ENCODE measurements around the gene SGK2. TPM values are rescaled to one million over a fixed set of nuclear protein-coding genes. Genes with fewer than 3 reads are reported as not detected.

Gene SGK2
- total RNA-seq, 1 donor from 2014 or later: 0.56 TPM

DNA sequence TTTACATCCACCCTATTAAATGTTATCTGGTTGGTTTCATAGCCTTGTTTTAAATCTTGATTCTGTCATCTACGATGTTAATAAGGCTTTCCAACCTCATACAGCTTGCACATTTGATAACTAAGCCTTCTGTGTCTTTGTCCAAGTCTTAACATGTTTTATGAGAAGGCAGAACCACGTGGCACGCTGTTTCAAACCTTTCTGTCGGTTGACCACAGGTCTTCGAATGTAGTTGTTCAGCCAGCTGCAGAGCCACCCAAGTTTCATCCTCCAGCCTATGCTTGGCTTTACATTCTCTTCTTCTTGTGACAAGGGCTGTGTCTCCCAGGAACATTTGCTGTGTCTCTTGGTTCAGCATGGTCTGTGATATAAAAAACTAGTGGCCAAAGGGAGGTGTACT, 15.7 kb upstream of the SGK2 start:
- Mint-ChIP-seq H3K27ac (ENCODE audit: unreplicated experiment) (no peak overlapping the region), H3K9me3 (ENCODE audit: unreplicated experiment) (peaks cover 4% of the 10 kb centered on the region), H3K4me3 (ENCODE audit: unreplicated experiment) (no peak overlapping the region), H3K27me3 (ENCODE audit: unreplicated experiment) (no peaks in the 10 kb centered on the region), H3K36me3 (ENCODE audit: unreplicated experiment) (peaks cover 5% of the 10 kb centered on the region), H3K4me1 (ENCODE audit: low read depth, unreplicated experiment) (no peaks in the 10 kb centered on the region)
- DNase-seq: no peak
- TF ChIP-seq, protein P1, sequence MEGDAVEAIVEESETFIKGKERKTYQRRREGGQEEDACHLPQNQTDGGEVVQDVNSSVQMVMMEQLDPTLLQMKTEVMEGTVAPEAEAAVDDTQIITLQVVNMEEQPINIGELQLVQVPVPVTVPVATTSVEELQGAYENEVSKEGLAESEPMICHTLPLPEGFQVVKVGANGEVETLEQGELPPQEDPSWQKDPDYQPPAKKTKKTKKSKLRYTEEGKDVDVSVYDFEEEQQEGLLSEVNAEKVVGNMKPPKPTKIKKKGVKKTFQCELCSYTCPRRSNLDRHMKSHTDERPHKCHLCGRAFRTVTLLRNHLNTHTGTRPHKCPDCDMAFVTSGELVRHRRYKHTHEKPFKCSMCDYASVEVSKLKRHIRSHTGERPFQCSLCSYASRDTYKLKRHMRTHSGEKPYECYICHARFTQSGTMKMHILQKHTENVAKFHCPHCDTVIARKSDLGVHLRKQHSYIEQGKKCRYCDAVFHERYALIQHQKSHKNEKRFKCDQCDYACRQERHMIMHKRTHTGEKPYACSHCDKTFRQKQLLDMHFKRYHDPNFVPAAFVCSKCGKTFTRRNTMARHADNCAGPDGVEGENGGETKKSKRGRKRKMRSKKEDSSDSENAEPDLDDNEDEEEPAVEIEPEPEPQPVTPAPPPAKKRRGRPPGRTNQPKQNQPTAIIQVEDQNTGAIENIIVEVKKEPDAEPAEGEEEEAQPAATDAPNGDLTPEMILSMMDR (IDR thresholded peaks at IDR 0.05; ENCODE audit: partially characterized antibody, unreplicated experiment): no peak

DNA sequence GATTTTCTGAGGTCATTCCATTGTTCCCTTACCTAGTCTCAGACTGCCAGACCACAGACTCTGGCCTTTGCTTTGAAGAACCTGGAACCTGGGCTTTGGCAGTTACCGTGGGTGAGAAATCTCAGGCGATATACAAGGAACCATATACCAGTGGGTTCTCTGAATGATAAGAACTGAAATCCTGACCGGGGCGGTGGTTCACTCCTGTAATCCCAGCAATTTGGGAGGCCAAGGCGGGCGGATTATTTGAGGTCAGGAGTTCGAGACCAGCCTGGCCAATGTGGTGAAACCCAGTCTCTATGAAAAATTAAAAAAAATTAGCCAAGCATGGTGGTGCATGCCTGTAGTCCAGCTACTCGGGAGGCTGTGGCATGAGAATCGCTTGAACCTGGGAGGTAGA, 14.3 kb upstream of the SGK2 start:
- no peak for DNase-seq
- Mint-ChIP-seq H3K4me3 (ENCODE audit: unreplicated experiment) (no peak overlapping the region), H3K4me1 (ENCODE audit: low read depth, unreplicated experiment) (no peaks in the 10 kb centered on the region), H3K9me3 (ENCODE audit: unreplicated experiment) (peaks cover 4% of the 10 kb centered on the region), H3K36me3 (ENCODE audit: unreplicated experiment) (peaks cover 5% of the 10 kb centered on the region), H3K27me3 (ENCODE audit: unreplicated experiment) (peaks cover 2% of the 10 kb centered on the region), H3K27ac (ENCODE audit: unreplicated experiment) (no peak overlapping the region)
- TF ChIP-seq, protein P1 (IDR thresholded peaks at IDR 0.05; ENCODE audit: partially characterized antibody, unreplicated experiment): no peak

DNA sequence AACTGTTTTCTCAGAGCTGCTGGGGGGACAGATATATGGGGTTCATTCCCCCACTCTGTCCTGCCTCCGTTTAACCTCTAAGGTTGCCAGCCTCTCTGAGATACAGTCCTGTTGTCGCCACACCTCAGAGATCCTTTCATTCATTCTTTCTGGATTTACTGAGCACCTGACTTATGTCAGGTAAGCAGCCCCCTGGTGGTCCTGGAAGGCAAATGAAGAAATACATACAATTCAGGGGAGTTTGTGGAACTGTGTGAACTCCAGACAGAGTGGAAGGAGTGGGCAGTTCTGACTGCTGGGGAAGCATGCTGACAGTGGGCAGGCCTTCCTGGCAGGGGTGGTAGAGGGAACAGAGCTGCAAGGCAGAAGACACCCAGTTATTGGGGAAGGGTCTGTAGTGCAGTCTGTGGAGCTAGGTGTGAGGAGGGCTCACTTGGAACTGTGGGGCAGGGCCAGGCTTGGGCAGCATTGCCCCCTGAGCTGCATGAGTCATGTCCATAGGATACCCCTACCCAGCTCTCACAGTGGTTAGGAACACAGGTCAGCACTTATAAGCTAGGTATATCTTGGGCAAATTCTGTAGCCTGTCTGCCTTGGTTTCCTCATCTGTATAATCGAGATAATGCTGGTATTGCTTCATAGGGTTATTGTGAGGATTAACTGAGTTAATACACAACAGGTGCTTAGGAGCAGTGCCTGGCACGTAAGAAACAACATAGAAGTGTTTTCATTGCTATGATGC, 12.8 kb upstream of the SGK2 start:
- TF ChIP-seq, protein P1 (IDR thresholded peaks at IDR 0.05; ENCODE audit: partially characterized antibody, unreplicated experiment): no peak
- Mint-ChIP-seq H3K36me3 (ENCODE audit: unreplicated experiment) (peaks cover 5% of the 10 kb centered on the region), H3K27ac (ENCODE audit: unreplicated experiment) (no peak overlapping the region), H3K4me1 (ENCODE audit: low read depth, unreplicated experiment) (no peaks in the 10 kb centered on the region), H3K9me3 (ENCODE audit: unreplicated experiment) (peaks cover 4% of the 10 kb centered on the region), H3K27me3 (ENCODE audit: unreplicated experiment) (peaks cover 2% of the 10 kb centered on the region), H3K4me3 (ENCODE audit: unreplicated experiment) (no peak overlapping the region)
- no peak for DNase-seq

DNA sequence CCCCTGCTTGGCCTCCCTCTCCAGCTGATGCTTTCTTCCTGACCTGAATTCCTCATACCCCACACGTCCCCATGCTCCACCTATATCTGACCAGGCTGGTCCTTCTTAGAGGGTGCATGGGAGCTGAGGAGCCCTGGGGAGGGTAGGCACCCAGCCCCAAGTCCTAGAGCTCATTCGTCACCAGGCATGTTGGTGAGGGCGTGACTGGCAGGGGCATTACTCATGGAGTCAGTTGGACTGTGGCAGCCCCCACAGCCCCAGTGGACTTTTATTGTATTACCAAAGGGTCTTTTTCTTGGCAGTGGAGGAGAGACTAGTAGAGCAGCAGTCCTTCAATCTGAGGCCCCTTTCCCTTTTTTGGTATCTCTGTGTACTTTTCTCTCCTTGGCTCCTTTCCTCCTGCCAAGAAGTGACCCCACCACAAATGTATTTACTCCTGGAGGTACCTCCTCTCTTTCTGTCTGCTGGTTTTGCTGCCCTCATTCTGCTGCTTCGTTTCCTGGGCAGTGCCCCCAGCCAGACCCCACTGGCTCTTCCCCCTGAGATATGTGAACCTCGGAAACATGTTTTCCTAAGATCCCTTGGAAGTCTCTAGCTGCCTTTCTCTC, 10.4 kb upstream of the SGK2 start:
- Mint-ChIP-seq H3K27me3 (ENCODE audit: unreplicated experiment) (peaks cover 2% of the 10 kb centered on the region), H3K36me3 (ENCODE audit: unreplicated experiment) (peaks cover 5% of the 10 kb centered on the region), H3K27ac (ENCODE audit: unreplicated experiment) (no peak overlapping the region), H3K4me3 (ENCODE audit: unreplicated experiment) (no peak overlapping the region), H3K9me3 (ENCODE audit: unreplicated experiment) (peaks cover 4% of the 10 kb centered on the region), H3K4me1 (ENCODE audit: low read depth, unreplicated experiment) (no peaks in the 10 kb centered on the region)
- TF ChIP-seq, protein P1 (IDR thresholded peaks at IDR 0.05; ENCODE audit: partially characterized antibody, unreplicated experiment): no peak
- DNase-seq: no peak

DNA sequence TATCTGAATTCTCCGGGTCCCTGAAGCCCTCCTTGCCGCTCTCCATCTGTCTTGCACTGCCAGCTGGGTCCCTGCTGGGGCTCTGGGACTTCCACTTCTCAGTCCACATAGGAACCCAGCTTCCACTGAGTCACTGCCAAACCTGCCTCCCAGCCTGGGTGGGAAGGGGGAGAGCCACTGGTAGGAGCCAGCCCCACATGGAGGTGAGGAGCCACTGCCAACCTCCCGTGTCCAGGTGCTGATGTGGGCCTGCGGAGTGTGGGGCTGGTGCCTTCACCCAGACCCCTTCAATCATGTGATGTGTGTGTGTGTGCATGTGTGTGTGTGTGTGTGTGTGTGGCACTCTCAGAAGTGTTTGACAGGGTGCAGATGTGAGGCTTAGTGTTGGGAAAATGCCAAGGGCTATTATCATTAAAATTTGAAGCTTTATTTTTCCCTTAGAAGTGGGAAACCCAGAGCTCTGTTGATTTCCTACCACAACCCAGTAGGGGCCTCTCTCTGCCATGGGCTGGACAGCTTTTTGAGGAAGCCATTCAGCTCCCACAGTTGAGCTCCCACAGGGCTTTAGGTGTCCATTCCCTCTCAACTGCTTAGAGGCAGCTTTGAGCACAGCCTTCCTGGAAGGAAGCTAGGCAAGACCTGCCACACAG, 9.3 kb upstream of the SGK2 start:
- H3K4me3 Mint-ChIP-seq (ENCODE audit: unreplicated experiment): no peak overlapping the region
- no peaks in the 10 kb centered on the region for H3K4me1 Mint-ChIP-seq (ENCODE audit: low read depth, unreplicated experiment)
- H3K27me3 Mint-ChIP-seq (ENCODE audit: unreplicated experiment): peaks cover 2% of the 10 kb centered on the region

More for the DNA sequence above, 9.3 kb upstream of the SGK2 start:
- Mint-ChIP-seq H3K27ac (ENCODE audit: unreplicated experiment) (no peak overlapping the region), H3K36me3 (ENCODE audit: unreplicated experiment) (peaks cover 5% of the 10 kb centered on the region), H3K9me3 (ENCODE audit: unreplicated experiment) (peaks cover 4% of the 10 kb centered on the region)
- TF ChIP-seq, protein P1 (IDR thresholded peaks at IDR 0.05; ENCODE audit: partially characterized antibody, unreplicated experiment): no peak
- DNase-seq: no peak
